KOPT-K1 (cell line): ENCODE measurements around the gene PRPF38A.

Experiments used
- H3K27ac ChIP-seq: fragments of 200-600 bp; sonication (generic); 2 replicates; pipeline ENCODE4 v1.5.1; 2016; ENCODE audit warnings: antibody characterized with exemption, mild to moderate bottlenecking, low read depth, low read length; ENCODE audit not compliant: poor library complexity, severe bottlenecking
- H3K36me3 ChIP-seq: fragments of 200-600 bp; sonication (generic); 2 replicates; pipeline ENCODE4 v1.5.1; 2017; ENCODE audit warnings: antibody characterized with exemption, mild to moderate bottlenecking, low read length, moderate library complexity; ENCODE audit not compliant: insufficient read depth
- H3K9me3 ChIP-seq: fragments of 200-600 bp; sonication (generic); 2 replicates; pipeline ENCODE4 v1.5.1; 2017; ENCODE audit warnings: antibody characterized with exemption, low read length, mild to moderate bottlenecking; ENCODE audit not compliant: insufficient read depth, poor library complexity, severe bottlenecking

The PRPF38A gene

GRCh38 chr1:52469108-52469507 is 64.7 kb downstream of the PRPF38A start:
- Histone ChIP-seq H3K9me3 (no peaks in the 10 kb centered on the region), H3K36me3 (peaks cover 65% of the 10 kb centered on the region), H3K27ac (no peak overlapping the region)
